HepG2 (cell line): Measurements from ENCODE around the gene MINDY2. TPM values are rescaled to one million over a fixed set of nuclear protein-coding genes. Genes with fewer than 3 reads are reported as not detected.

Experiments
- DMAP1 ChIP-seq: IDR thresholded peaks from 2 replicates; pipeline ENCODE4 v1.6.1; 2016
- FOSL1 ChIP-seq: sonication (generic); formaldehyde crosslinking; IDR thresholded peaks from 2 replicates; pipeline ENCODE4 v1.9.0; 2021; ENCODE audit warnings: missing genetic modification reagents, borderline replicate concordance
- FOXM1 ChIP-seq: sonication (generic); formaldehyde crosslinking; IDR thresholded peaks from 2 replicates; pipeline ENCODE4 v1.5.0; 2020; ENCODE audit warnings: missing genetic modification reagents
- GABPA ChIP-seq, 2 experiments: IDR thresholded peaks; 2 replicates each; pipeline ENCODE4 v1.6.1; 2011 to 2016; ENCODE audit warnings: low read depth in 2 of 2, low read length in 1 of 2, missing biosample characterization in 1 of 2, missing genetic modification characterization in 1 of 2
- HNRNPL ChIP-seq: fragments of 200-400 bp; formaldehyde crosslinking; IDR thresholded peaks from 2 replicates; pipeline ENCODE4 v1.6.1; 2017; ENCODE audit warnings: mild to moderate bottlenecking, low read depth, low read length
- NAIF1 ChIP-seq: sonication (generic); formaldehyde crosslinking; IDR thresholded peaks from 2 replicates; pipeline ENCODE4 v1.5.0; 2020; ENCODE audit warnings: mild to moderate bottlenecking, missing genetic modification reagents, borderline replicate concordance
- NFE2L2 ChIP-seq: fragments of 150-350 bp; IDR thresholded peaks from 2 replicates; pipeline ENCODE4 v1.6.1; 2014; ENCODE audit warnings: low read length
- NFYC ChIP-seq: IDR thresholded peaks from 2 replicates; pipeline ENCODE4 v1.6.1; 2016; ENCODE audit warnings: missing genetic modification reagents, missing compliant biosample characterization
- RAD51 ChIP-seq: fragments of 450-650 bp; IDR thresholded peaks from 2 replicates; pipeline ENCODE4 v1.6.1; 2016; ENCODE audit warnings: borderline replicate concordance
- SP2 ChIP-seq: sonication (generic); formaldehyde crosslinking; IDR thresholded peaks from 2 replicates; pipeline ENCODE4 v1.5.1; 2020; ENCODE audit warnings: mild to moderate bottlenecking, missing genetic modification reagents
- ZBTB38 ChIP-seq: sonication (generic); formaldehyde crosslinking; IDR thresholded peaks from 2 replicates; pipeline ENCODE4 v1.5.1; 2020; ENCODE audit warnings: mild to moderate bottlenecking, missing genetic modification reagents
- ZNF124 ChIP-seq: sonication (generic); formaldehyde crosslinking; IDR thresholded peaks from 2 replicates; pipeline ENCODE4 v1.4.0; 2020; ENCODE audit warnings: missing genetic modification reagents
- ZNF263 ChIP-seq: sonication (generic); formaldehyde crosslinking; IDR thresholded peaks from 2 replicates; pipeline ENCODE4 v1.4.0; 2020; ENCODE audit warnings: missing genetic modification reagents
- ZNF619 ChIP-seq: sonication (generic); formaldehyde crosslinking; IDR thresholded peaks from 2 replicates; pipeline ENCODE4 v1.4.0; 2020; ENCODE audit warnings: mild to moderate bottlenecking, missing genetic modification reagents
- ZNF660 ChIP-seq: sonication (generic); formaldehyde crosslinking; IDR thresholded peaks from 2 replicates; pipeline ENCODE4 v1.5.1; 2020; ENCODE audit warnings: mild to moderate bottlenecking, low read depth, missing genetic modification reagents, borderline replicate concordance
- ZNF790 ChIP-seq: sonication (generic); formaldehyde crosslinking; IDR thresholded peaks from 2 replicates; pipeline ENCODE4 v1.8.0; 2022; ENCODE audit warnings: missing genetic modification reagents, mild to moderate bottlenecking, borderline replicate concordance
- ZNF891 ChIP-seq: sonication (generic); formaldehyde crosslinking; IDR thresholded peaks from 2 replicates; pipeline ENCODE4 v1.5.0; 2020; ENCODE audit warnings: mild to moderate bottlenecking, missing genetic modification reagents
- ZSCAN21 ChIP-seq: sonication (generic); formaldehyde crosslinking; IDR thresholded peaks from 2 replicates; pipeline ENCODE4 v1.8.0; 2022; ENCODE audit warnings: mild to moderate bottlenecking, missing genetic modification reagents, moderate library complexity, borderline replicate concordance
- ZZZ3 ChIP-seq: sonication (generic); formaldehyde crosslinking; IDR thresholded peaks from 2 replicates; pipeline ENCODE4 v1.4.0; 2020; ENCODE audit warnings: missing genetic modification reagents, mild to moderate bottlenecking, borderline replicate concordance
- polyA plus RNA-seq, 8 experiments: library from polyadenylated mRNA; depleted of rRNA in 3 of 8; stranded (reverse) in 7 of 8; unstranded in 1 of 8; fragments of >200 nt; fragmentation: Illumina TruSeq in 4 of 8; extraction: Trizol in 4 of 8; gene quantifications; 2 replicates each; pipeline versions ENCODE4 v1.2.1 to v1.2.3, GENCODE V29; 2011 to 2016; ENCODE audit warnings: low read depth in 4 of 8, missing spikeins in 1 of 8, mixed read lengths in 1 of 8; ENCODE audit not compliant: insufficient read depth in 1 of 8
- total RNA-seq, 5 experiments: library from RNA; depleted of rRNA; stranded (reverse); fragments of >200 nt; fragmentation: Illumina TruSeq; extraction: Trizol; gene quantifications; 2 replicates each; pipeline ENCODE4 v1.2.3, GENCODE V29; 2016; ENCODE audit warnings: low read depth in 1 of 5
- TF ChIP-seq, protein P1 (sequence below): sonication (generic); formaldehyde crosslinking; conservative IDR thresholded peaks from 2 replicates; pipeline ENCODE4 v1.8.1; 2023; ENCODE audit warnings: missing genetic modification reagents
- TF ChIP-seq, protein P2 (sequence below): IDR thresholded peaks from 2 replicates; pipeline ENCODE4 v1.6.1; 2012; ENCODE audit warnings: low read depth, low read length, improper control_type of control experiment
- TF ChIP-seq, protein P3 (sequence below): sonication (generic); formaldehyde crosslinking; IDR thresholded peaks from 2 replicates; pipeline ENCODE4 v1.4.0; 2020; ENCODE audit warnings: missing genetic modification reagents
- TF ChIP-seq, protein P4 (sequence below): sonication (generic); formaldehyde crosslinking; IDR thresholded peaks from 2 replicates; pipeline ENCODE4 v1.4.0; 2020; ENCODE audit warnings: missing genetic modification reagents

Gene MINDY2
- total and polyA plus RNA-seq, 2 of the 13 experiments (the other 11 are each of a cell fraction or from before 2014, with no cell fraction given) = 7.2 to 12.6 TPM

DNA sequence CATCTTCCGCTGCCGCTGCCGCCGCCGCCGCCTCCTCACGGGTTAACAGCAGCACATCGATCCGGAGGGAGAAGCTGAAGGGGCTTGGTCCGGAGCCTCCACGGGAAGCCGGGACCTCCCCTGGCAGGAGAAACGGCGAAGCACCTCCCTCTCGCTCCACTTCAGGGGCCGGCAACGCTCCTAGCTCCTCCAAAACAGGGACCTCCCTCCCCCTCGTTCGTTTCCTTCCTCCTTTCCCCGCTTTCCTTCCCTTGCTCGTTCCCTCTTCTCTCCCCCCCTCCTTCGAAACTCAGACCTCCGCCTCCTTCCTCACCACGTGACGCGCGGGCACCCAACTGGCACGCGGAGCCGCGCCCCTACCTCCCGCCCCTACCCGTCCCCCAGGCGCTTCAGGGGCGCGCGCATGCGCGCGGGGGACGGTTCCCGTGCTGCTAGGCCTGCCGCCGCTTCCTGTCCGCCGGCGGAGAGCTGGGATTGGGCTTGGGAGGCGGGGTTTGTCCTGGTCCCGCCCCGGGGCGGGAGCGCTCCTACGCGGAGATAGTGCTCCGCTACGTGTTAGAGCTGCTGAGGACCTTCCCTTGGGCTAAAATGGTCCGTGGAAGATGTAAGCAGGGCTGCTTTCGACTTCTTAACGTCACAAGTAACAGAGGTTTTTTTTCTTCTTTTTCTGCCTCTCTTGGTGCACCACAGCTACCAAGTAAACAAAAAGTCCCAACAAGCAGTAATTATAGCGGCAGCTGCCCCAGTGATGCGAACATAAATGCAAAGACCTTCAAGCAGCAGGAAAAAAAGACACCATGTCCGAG lies 21.4 kb upstream of the MINDY2 start, which contains the start of gene ADAM10 (continued):
- TF ChIP-seq ZNF124 (CRISPR knock-in tag) (no peak), DMAP1 (0 out of 2 replicates have a peak, but pooled peaks have one; percentile 6), SP2 (CRISPR knock-in tag) (peak; percentile 58), ZBTB38 (CRISPR knock-in tag) (0 out of 2 replicates have a peak, but pooled peaks have one; percentile 28), ZNF263 (CRISPR knock-in tag) (peak; percentile 89), ZSCAN21 (no peak), HNRNPL (no peak), NFYC (CRISPR knock-in tag) (peak; percentile 77), ZNF790 (no peak), NFE2L2 (no peak), ZNF619 (CRISPR knock-in tag) (no peak), RAD51 (peak; percentile 95), ZNF660 (no peak), NAIF1 (peak; percentile 70), GABPA (IDR thresholded peaks at IDR 0.05; ENCODE audit: low read depth, low read length) (peak; percentile 39), GABPA (CRISPR knock-in tag; IDR thresholded peaks at IDR 0.05; ENCODE audit: low read depth) (peak; percentile 52), ZZZ3 (CRISPR knock-in tag) (no peak), FOSL1 (CRISPR knock-in tag) (no peak), FOXM1 (CRISPR knock-in tag) (no peak), ZNF891 (CRISPR knock-in tag) (no peak)
- TF ChIP-seq, protein P1, sequence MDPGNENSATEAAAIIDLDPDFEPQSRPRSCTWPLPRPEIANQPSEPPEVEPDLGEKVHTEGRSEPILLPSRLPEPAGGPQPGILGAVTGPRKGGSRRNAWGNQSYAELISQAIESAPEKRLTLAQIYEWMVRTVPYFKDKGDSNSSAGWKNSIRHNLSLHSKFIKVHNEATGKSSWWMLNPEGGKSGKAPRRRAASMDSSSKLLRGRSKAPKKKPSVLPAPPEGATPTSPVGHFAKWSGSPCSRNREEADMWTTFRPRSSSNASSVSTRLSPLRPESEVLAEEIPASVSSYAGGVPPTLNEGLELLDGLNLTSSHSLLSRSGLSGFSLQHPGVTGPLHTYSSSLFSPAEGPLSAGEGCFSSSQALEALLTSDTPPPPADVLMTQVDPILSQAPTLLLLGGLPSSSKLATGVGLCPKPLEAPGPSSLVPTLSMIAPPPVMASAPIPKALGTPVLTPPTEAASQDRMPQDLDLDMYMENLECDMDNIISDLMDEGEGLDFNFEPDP (CRISPR knock-in tag) = no peak
- TF ChIP-seq, protein P2, sequence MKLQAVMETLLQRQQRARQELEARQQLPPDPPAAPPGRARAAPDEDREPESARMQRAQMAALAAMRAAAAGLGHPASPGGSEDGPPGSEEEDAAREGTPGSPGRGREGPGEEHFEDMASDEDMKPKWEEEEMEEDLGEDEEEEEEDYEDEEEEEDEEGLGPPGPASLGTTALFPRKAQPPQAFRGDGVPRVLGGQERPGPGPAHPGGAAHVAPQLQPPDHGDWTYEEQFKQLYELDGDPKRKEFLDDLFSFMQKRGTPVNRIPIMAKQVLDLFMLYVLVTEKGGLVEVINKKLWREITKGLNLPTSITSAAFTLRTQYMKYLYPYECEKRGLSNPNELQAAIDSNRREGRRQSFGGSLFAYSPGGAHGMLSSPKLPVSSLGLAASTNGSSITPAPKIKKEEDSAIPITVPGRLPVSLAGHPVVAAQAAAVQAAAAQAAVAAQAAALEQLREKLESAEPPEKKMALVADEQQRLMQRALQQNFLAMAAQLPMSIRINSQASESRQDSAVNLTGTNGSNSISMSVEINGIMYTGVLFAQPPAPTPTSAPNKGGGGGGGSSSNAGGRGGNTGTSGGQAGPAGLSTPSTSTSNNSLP = peak; percentile 18; the same call in 1 of the 2 replicates
- TF ChIP-seq, protein P3, sequence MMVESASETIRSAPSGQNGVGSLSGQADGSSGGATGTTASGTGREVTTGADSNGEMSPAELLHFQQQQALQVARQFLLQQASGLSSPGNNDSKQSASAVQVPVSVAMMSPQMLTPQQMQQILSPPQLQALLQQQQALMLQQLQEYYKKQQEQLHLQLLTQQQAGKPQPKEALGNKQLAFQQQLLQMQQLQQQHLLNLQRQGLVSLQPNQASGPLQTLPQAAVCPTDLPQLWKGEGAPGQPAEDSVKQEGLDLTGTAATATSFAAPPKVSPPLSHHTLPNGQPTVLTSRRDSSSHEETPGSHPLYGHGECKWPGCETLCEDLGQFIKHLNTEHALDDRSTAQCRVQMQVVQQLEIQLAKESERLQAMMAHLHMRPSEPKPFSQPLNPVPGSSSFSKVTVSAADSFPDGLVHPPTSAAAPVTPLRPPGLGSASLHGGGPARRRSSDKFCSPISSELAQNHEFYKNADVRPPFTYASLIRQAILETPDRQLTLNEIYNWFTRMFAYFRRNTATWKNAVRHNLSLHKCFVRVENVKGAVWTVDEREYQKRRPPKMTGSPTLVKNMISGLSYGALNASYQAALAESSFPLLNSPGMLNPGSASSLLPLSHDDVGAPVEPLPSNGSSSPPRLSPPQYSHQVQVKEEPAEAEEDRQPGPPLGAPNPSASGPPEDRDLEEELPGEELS (CRISPR knock-in tag) = no peak
- TF ChIP-seq, protein P4, sequence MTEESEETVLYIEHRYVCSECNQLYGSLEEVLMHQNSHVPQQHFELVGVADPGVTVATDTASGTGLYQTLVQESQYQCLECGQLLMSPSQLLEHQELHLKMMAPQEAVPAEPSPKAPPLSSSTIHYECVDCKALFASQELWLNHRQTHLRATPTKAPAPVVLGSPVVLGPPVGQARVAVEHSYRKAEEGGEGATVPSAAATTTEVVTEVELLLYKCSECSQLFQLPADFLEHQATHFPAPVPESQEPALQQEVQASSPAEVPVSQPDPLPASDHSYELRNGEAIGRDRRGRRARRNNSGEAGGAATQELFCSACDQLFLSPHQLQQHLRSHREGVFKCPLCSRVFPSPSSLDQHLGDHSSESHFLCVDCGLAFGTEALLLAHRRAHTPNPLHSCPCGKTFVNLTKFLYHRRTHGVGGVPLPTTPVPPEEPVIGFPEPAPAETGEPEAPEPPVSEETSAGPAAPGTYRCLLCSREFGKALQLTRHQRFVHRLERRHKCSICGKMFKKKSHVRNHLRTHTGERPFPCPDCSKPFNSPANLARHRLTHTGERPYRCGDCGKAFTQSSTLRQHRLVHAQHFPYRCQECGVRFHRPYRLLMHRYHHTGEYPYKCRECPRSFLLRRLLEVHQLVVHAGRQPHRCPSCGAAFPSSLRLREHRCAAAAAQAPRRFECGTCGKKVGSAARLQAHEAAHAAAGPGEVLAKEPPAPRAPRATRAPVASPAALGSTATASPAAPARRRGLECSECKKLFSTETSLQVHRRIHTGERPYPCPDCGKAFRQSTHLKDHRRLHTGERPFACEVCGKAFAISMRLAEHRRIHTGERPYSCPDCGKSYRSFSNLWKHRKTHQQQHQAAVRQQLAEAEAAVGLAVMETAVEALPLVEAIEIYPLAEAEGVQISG (CRISPR knock-in tag) = peak; percentile 32
